DMS 273 (cell line): ENCODE data around the gene VCPKMT.
A peak's percentile ranks its signal among the peaks of the same experiment; 100 is the strongest.

ENCODE experiments used
- DNase-seq: peaks from one replicate; lab custom pipeline; 2025; ENCODE audit not compliant: unreplicated experiment; lab: John Stamatoyannopoulos, UW

VCPKMT gene

DNA sequence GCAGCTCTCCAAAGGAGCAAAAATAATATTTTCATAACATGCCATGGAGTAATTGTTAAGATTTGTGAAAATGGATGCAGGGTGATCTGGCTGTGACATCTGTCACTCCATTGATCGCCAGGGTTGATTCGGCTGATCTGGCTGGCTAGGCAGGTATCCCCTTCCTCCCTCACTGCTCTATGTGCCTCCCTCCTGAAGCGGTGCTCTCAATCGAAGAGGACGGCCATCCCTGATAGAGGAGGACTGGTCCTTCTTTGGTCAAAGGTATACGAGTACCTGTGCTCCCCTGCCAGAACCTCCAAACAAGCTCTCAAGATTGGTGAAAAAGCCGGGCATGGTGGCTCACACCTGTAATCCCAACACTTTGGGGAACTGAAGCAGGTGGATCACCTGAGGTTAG is 47.9 kb downstream of the VCPKMT start:
- DNase-seq = no peak

DNA sequence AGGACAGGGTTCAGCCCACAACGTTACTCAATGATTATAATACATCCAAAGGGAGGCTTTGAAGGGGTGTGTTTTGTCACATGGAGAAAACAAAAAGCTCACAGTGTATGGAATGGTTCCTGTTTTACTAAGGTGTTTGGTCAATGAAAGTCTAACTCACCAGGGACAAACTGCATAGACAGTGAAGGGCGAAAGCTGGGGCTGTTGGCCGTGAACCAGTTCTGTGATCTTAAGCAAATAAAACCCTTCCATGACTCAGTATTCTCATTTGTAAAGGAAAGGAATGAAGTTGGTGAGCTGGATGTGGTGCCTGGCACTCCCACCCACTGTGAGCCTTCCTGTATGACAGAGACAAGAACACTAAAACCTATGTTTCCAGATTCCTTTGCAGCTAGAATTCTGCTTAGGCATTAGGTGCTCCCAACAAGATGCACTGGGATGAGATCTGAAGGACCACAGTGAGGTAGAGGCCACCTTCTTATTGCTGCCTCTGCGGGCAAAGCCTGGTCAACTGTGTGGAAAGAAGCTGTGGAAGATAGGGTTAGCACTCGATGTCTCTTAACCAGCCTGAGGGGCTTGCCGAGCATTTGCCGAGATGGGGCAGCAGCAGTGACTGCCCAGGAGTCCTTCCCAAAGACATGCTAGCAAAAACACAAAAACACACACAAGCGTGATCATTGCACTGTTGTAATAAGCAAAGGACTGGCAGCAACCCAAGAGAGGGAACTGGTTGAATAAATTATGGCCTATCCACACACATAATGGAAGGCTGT is 48.5 kb downstream of the VCPKMT start:
- DNase-seq = no peak

DNA sequence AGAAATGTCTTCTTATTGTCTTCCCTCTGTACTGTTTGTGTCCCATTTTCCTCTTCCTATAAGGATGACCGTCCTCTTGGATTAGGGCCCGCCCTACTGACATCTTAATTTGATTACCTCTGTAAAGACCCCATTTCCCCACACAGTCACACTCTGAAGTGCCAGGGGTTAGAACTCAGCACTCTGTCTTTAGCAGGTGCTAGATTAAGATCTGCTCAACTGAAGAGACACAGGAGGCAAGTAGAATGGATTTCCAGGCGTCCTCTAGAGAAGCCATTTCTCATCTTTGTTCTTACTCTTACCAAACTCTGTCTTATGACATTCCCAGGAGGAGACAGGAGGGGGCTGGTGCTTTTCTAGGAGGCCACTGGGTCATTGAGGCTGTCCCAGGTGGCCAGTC is 50.8 kb downstream of the VCPKMT start:
- no peak for DNase-seq

DNA sequence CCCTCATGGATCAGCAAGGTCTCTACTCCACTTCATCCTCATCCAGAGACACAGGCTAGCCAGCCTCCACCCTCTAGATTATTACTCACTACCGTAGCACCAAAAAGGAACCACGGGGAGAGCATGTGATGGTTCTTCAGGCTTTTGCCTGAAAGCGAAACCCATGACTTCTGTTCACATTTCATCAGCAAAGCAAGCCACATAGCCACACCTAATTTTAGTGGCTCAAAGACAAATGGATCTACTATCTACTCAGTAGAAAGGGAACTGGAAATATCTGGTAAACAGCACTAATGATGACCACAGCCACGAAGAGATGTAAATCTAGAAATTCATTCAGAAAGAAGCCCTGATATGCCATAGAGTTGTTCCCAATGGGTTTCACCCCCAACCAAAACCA is 51.4 kb downstream of the VCPKMT start:
- DNase-seq = no peak

DNA sequence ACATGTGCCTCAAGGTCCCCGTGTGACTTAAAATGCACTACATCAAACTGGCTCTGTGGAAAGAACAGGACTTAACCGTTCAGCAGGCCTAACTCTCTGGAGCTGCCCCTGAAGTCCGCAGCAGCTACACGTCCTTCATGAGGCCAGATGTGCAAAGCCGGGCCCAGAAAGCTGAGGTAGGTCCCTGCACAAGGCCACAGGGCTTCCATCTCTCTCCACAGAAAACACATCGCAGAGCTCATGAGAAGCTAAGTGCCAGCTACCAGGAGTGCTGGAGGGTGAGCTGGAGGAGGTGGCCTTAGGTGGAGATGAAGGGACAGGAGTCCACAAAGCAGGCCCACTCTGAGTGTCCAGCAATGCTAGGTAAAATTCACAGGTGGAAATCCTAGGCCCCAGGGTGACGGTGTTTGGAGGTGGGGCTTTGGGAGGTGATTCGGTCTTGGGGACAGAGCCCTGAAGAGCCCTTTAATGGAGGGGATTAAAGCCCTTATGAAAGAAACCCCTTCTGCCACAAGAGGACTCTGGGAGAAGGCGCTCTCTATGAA is 52.4 kb downstream of the VCPKMT start:
- no peak for DNase-seq

DNA sequence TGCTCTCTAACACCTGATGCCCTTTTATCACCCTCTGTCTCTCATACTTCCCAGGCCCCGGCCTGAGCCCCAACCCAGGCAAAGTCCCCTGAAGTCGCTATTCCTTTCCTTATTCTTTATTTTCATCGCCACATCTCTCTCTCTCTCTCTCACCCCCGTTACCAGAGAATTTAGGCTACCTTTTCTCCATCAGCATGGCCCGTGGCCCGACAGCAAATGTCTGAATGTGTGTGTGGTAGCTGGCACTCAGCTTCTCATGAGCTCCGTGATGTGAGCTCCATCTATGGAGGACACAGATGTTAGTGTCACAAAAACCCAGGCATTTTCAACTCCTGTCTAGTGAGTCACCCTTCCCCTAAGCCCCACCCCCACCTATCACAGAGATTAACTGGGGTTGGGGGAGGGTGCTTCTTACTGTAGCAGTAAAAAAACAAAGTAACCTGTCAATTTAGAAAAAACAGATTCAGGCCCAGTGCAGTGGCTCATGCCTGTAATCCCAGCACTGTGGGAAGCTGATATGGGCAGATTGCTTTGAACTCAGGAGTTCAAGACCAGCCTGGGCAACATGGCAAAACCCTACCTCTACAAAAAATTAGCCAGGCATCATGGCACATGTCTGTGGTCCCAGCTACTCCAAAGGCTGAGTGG is 53.8 kb downstream of the VCPKMT start:
- DNase-seq = peak; percentile 32

DNA sequence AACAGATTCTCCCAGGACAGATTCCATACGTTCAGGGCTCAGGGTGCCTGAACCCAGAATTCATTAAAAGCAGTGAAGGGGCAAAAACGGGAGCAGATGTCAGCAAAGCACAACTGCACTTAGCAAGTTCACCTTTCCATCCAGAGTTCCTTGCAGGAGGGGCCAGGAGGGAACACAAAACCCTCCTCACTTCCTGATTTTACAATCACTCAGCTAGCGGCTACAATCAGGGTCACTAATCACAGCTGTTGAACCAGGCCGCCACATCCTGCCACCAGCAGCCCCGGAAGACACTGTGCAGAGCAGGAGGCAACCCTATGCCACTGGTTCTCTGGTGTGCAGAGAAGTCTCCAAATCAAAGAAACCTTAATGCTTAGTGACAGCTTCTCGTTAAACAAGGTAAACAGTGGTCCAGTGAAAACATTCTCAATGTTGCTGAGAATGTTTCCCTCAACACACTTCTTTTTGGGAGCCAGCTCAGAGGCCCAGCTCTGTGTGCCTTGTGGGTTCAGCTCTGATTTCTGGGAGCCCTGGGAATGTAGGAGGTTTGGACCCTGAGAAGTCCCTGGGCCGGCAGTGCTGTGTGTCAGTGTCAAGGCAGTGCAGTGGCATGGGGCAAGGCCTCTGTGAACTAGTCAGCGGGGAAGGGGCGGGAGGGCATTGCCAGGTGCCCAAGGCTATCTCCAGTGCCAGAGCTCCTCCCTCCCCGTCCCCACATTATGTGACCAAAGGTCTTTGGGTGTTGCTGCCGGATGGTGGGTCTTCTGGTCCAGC is 54.5 kb downstream of the VCPKMT start:
- peak; percentile 45 for DNase-seq

DNA sequence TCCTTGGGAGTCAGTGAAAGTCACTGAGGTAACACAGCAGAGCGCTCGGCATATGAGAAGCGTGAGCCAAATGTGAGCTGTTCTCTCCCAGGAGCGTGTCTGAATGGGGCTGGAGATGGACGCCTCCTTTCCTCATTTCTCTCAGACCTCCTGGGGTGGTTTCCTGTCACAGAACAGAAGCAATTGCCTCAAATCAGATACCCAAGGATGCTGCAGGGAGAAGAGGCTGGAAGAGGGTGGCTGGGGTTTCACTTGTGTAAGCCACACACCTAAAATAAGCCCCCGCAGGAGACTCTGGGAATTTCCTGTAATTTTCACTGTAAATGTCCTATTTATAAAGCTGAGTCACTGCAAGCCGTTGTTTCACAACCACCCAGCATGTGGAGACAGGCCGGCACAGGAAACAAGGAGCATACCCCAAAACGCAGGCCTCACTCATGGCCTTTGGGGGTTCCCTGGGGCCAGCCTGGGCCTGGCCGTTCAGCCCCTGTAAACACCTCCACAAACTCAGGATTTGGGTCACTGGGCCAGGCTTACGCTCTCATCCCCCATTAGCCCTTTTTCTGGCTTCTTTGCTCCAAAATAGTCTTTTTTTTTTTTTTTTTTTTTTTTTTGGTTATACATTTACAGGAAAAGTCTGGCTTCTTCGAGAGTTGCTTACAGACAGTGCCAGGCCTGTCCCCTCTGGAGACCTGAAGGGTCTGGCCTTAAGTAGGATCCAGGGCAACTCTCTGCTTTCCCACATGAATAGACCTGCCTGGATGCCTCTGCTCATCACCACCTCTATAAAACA is 55.3 kb downstream of the VCPKMT start:
- peak; percentile 55 for DNase-seq

DNA sequence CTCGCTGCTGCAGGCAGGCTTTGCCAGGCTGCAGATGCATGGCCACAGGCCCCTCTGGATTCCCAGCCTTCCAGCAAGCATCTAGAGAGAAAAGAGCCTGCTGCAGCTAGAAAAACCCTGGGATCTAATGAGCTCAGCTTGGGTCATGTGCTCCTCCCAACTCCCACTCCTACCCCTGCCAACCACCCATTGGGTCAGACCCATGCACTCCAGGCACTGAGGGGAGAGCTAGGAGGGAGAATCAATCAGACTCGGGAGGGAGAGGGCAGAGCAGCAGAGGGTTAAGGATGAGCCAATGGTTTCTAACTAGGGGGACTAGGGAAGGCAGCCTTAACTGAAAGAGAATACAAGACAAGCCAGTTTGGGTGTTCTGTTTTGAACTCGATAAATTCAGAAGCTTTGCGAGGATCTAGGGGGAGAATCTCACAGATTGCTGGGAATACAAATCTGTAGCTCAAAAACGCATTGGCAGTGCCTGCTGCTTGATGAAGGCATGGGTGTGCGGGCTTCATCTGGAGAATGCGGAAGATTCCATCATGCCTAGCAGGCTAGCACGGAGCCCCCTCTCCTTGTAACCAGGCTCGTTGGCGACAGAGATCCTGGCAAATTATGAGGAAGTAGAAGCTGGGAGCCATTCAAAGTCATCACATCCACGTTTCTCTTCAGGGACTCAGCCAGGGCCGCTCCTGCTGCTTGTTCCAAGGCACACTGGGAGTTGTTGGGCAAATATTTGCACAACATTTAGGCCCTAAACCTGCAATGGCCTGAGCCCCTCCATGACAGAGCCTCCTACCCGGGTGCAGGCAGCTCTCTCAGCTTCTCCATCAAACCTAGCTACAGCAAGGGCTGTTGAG is 56.4 kb downstream of the VCPKMT start:
- DNase-seq = no peak
